Type B pancreatic cell (in vitro differentiated cells): ENCODE data around the gene TEFM. TPM values are rescaled to one million over a fixed set of nuclear protein-coding genes. Genes with fewer than 3 reads are reported as not detected.

Experiments
- DNase-seq: peaks from one replicate; pipeline ENCODE4 v3.0.0; 2021; ENCODE audit warnings: mixed read lengths; ENCODE audit not compliant: unreplicated experiment; ENCODE audit errors: extremely low spot score
- H3K27ac Mint-ChIP-seq: 2 replicates; pipeline ENCODE4 v1.8.0; 2021; ENCODE audit warnings: mild to moderate bottlenecking, mixed read lengths
- H3K27me3 Mint-ChIP-seq: 2 replicates; pipeline ENCODE4 v1.8.0; 2021; ENCODE audit warnings: mixed read lengths
- H3K36me3 Mint-ChIP-seq: 2 replicates; pipeline ENCODE4 v1.8.0; 2021; ENCODE audit warnings: mixed read lengths
- H3K4me1 Mint-ChIP-seq: one replicate; pipeline ENCODE4 v1.8.0; 2021; ENCODE audit warnings: mixed read lengths; ENCODE audit not compliant: unreplicated experiment
- H3K4me3 Mint-ChIP-seq: 2 replicates; pipeline ENCODE4 v1.8.0; 2021; ENCODE audit warnings: mild to moderate bottlenecking, mixed read lengths
- H3K9me3 Mint-ChIP-seq: 2 replicates; pipeline ENCODE4 v1.8.0; 2021; ENCODE audit warnings: mixed read lengths
- total RNA-seq: library from RNA; stranded (reverse); gene quantifications from 2 replicates; pipeline ENCODE4 v1.2.1, GENCODE V29; 2021; ENCODE audit warnings: low replicate concordance
- TF ChIP-seq, protein P1 (sequence below): fragments of 200-600 bp; sonication (generic); conservative IDR thresholded peaks from 2 replicates; pipeline ENCODE4 v1.5.0; 2021; ENCODE audit warnings: antibody characterized with exemption, mild to moderate bottlenecking

The TEFM gene
- total RNA-seq, 1 donor from 2014 or later = 19.4 TPM

DNA sequence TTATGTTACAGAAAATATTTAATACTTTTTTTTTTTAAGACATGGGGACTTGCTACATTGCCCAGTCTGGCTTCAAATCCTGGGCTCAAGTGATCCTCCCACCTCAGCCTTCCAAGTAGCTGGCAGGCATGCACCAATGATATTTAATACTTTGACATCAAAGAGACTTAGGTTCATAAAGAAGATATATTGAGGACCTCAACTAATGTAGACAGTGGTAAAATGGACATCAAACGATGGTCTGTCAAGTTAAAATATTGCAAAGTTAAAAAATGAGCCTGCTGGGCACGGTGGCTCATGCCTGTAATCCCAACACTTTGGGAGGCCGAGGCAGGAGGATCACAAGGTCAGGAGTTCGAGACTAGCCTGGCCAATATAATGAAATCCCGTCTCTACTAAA is 8.7 kb downstream of the TEFM start:
- H3K4me3 Mint-ChIP-seq = no peak overlapping the region
- no peaks in the 10 kb centered on the region for H3K4me1 Mint-ChIP-seq
- no peaks in the 10 kb centered on the region for H3K27me3 Mint-ChIP-seq
- H3K9me3 Mint-ChIP-seq = no peaks in the 10 kb centered on the region
- H3K27ac Mint-ChIP-seq = no peak overlapping the region
- TF ChIP-seq, protein P1, sequence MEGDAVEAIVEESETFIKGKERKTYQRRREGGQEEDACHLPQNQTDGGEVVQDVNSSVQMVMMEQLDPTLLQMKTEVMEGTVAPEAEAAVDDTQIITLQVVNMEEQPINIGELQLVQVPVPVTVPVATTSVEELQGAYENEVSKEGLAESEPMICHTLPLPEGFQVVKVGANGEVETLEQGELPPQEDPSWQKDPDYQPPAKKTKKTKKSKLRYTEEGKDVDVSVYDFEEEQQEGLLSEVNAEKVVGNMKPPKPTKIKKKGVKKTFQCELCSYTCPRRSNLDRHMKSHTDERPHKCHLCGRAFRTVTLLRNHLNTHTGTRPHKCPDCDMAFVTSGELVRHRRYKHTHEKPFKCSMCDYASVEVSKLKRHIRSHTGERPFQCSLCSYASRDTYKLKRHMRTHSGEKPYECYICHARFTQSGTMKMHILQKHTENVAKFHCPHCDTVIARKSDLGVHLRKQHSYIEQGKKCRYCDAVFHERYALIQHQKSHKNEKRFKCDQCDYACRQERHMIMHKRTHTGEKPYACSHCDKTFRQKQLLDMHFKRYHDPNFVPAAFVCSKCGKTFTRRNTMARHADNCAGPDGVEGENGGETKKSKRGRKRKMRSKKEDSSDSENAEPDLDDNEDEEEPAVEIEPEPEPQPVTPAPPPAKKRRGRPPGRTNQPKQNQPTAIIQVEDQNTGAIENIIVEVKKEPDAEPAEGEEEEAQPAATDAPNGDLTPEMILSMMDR = no peak
- DNase-seq = no peak
- peaks cover 10% of the 10 kb centered on the region for H3K36me3 Mint-ChIP-seq

DNA sequence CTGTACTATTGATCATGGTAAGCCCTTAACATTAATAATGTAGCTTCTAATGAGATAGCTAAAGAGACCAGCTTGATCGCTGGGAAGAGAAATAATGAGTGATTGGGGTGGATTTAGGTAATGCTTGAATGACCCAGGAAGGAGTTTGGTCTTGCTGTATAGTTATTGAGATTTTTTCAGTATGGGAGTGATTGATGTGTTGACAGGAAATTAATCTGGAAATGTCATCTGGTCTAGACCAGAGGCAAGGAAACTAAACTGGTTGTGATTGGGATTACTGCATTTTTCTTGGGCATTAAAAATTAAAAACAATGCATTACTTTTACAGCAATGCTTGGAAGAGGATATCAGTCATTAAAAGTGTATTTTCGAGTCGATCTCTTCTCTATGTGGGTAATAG is 11.8 kb downstream of the TEFM start:
- no peak overlapping the region for H3K4me3 Mint-ChIP-seq
- no peaks in the 10 kb centered on the region for H3K4me1 Mint-ChIP-seq
- no peaks in the 10 kb centered on the region for H3K9me3 Mint-ChIP-seq
- peaks cover 8% of the 10 kb centered on the region for H3K36me3 Mint-ChIP-seq
- no peaks in the 10 kb centered on the region for H3K27me3 Mint-ChIP-seq
- TF ChIP-seq, protein P1 = no peak
- H3K27ac Mint-ChIP-seq = no peak overlapping the region
- no peak for DNase-seq

DNA sequence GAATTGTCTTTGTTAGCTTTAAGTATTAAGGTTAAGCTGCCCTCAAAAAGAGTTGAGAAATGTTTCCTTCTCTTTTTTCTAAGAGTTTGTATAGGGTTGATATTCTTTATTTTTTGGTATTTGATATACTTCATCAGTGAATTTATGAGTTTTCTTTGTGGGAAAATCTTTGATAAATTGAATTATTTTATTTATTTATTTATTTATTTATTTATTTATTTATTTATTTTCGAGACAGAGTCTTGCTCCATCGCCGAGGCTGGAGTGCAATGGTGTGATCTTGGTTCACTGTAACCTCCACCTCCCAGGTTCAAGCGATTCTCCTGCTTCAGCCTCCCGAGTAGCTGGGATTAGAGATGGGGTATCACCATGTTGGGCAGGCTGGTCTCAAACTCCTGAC is 19.9 kb downstream of the TEFM start:
- no peak overlapping the region for H3K4me3 Mint-ChIP-seq
- H3K4me1 Mint-ChIP-seq = no peaks in the 10 kb centered on the region
- DNase-seq = no peak
- no peaks in the 10 kb centered on the region for H3K27me3 Mint-ChIP-seq
- no peaks in the 10 kb centered on the region for H3K9me3 Mint-ChIP-seq
- no peaks in the 10 kb centered on the region for H3K36me3 Mint-ChIP-seq
- no peak overlapping the region for H3K27ac Mint-ChIP-seq
- TF ChIP-seq, protein P1 = no peak

DNA sequence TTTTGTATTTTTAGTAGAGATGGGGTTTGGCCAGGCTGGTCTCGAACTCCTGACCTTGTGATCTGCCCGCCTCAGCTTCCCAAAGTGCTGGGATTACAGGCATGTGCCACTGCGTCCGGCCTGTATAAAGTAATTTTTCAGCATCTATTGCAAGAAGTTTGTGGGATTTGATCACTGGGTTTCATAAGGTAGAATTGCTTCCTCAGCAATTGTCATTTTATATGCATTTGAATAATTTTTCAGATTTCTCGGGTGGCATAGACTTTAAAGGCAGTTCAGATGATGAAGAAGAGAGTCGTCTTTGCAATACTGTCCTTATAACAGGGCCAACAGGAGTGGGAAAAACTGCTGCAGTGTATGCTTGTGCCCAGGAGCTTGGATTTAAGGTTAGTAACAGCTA is 37.0 kb downstream of the TEFM start:
- no peaks in the 10 kb centered on the region for H3K9me3 Mint-ChIP-seq
- DNase-seq = no peak
- H3K4me1 Mint-ChIP-seq = no peaks in the 10 kb centered on the region
- no peak overlapping the region for H3K4me3 Mint-ChIP-seq
- peaks cover 21% of the 10 kb centered on the region for H3K36me3 Mint-ChIP-seq
- TF ChIP-seq, protein P1 = no peak
- no peak overlapping the region for H3K27ac Mint-ChIP-seq
- no peaks in the 10 kb centered on the region for H3K27me3 Mint-ChIP-seq

DNA sequence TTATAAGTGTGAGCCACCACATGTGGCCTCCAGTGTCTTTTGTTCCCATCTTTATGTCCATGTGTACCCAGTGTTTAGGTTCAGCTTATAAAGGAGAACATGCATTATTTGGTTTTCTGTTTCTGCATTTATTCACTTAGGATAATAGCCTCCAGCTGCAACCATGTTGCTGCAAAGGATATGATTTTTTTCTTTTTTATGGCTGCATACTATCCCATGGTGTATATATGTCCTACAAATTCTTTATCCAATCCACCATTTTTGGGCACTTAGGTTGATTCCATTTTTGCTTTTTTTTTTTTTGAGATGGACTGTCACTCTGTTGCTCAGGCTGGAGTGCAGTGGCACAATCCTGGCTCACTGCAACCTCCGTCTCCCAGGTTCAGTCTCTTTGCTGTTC is 41.4 kb downstream of the TEFM start:
- Mint-ChIP-seq H3K27me3 (no peaks in the 10 kb centered on the region), H3K4me1 (no peaks in the 10 kb centered on the region), H3K9me3 (no peaks in the 10 kb centered on the region), H3K4me3 (no peak overlapping the region), H3K36me3 (peaks cover 20% of the 10 kb centered on the region), H3K27ac (no peak overlapping the region)
- DNase-seq = no peak
- TF ChIP-seq, protein P1 = no peak

DNA sequence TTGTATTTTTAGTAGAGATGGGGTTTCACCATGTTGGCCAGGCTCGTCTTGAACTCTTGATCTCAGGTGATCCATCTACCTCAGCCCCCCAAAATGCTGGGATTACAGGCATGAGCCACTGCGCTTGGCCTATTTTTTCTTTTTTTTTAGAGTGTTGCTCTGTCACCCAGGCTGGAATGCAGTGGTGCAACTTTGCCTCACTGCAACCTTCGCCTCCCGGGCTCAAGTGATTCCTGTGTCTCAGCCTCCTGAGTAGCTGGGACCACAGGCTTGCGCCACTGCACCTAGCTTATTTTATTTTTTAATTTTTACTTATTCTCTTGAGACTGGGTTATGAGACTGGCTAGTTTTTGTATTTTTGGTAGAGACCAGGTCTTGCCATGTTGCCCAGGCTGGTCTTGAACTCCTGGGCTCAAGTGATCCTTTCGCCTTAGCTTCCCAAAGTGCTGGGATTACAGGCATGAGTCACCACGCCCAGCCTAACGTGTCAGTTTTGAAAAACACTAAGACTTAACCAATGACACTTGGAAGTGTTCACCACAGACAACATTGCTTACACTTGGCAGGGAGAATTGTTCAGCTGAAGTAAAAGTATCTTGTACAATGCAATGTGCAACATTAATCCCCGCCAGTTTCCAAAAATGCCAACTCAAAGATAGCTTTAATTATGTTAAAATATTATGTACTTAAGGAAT is 47.3 kb downstream of the TEFM start:
- H3K4me1 Mint-ChIP-seq = no peaks in the 10 kb centered on the region
- peak overlapping the region; percentile 95 for H3K27ac Mint-ChIP-seq
- no peak for DNase-seq
- no peaks in the 10 kb centered on the region for H3K27me3 Mint-ChIP-seq
- H3K36me3 Mint-ChIP-seq = peaks cover 11% of the 10 kb centered on the region
- no peaks in the 10 kb centered on the region for H3K9me3 Mint-ChIP-seq
- TF ChIP-seq, protein P1 = no peak
- peak overlapping the region; percentile 65 for H3K4me3 Mint-ChIP-seq
